CD4-positive, alpha-beta T cell treated with Interleukin-17A for 4 hours (primary cell): ENCODE measurements around the gene ENTPD3.

ENCODE experiments used
- DNase-seq: peaks from one replicate; pipeline ENCODE4 v3.0.0-alpha.2; 2020; ENCODE audit warnings: mixed read lengths

The ENTPD3 gene

DNA sequence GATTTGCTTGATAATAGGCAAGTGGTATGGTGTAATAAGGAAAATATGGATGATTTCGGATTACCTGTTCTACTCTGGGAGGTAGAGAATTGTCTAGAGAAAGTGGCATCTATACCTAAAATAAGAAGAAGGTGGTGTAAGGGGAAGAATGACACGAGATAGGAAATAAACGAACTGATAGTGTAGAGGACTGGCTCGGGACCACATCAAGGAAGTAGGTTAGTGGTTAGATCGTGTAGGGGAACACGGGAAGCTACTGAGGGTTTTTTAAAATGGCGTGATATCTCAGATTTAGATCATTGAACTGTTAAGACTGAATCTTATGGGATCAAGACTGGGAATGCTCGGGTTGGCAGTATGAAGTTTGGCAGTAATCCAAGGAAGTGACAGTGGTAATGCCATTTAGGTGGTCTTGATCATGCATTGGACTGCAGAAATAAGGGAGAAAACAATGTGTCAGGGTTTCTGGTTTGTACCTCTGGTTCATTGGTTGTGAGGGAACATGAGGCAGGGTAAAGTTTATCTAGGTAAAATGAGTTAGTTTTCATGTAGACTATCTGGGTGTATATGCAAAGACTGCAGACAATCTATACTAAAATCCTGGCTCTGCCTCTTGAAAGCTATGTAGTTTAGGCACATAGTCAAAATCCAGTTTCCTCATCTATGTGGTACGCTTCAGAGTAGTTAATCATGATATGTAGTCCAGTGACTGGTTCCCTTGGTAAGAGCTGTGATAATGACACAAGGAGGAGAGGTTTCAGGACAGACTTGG lies 77.5 kb downstream of the ENTPD3 start:
- DNase-seq = peak; percentile 27

DNA sequence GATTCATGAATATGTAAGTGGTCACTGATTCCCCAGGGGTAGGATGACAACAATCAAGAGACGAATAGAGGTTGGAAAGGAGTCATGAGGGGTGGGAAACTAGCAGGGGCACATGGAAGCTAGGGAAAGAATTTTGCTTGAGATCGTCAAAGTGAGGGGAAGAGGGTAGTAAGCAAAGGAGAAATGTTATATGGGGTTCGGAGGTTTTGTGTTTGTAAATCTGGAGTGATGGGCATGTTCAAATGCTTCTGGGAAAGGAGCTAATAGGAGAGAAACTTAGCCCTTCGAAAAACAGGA lies 78.1 kb downstream of the ENTPD3 start:
- DNase-seq = no peak

DNA sequence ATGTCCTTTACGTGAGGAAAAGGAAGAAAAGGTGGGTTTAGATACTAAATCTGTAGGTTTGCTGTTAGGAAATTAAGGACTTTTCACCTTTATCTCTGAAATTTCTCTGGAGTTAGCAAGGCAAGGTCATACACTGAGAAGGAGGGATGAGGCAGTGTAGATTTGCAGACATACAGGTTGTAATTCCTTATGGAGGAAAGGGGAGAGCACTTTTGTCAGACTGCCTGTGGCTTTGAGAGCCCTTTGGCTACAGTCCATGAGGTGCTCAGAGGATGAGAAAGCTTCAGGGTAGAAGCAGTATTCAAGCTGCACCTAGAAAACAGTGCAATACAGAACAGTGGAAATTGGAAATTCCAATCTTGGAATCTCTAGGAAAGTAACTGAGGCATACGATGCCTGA lies 78.5 kb downstream of the ENTPD3 start:
- DNase-seq = no peak

DNA sequence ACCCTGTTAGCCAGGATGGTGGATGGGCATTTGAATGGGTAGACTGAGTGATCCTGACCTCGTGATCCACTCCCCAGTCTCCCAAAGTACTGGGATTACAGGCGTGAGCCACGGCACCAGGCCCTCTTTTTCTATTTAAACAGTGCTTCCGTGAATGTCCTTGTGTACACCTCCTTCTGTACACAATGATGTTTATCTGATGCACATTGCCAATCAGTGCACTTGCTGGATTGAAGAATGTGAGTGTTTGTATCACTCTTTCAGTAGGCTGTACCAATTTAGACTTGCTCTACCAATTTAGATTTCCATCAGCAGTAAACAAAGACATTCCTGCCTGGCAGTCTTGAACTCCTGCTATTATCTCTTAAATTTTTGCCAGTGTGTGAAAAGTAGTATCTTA lies 81.0 kb downstream of the ENTPD3 start:
- no peak for DNase-seq

DNA sequence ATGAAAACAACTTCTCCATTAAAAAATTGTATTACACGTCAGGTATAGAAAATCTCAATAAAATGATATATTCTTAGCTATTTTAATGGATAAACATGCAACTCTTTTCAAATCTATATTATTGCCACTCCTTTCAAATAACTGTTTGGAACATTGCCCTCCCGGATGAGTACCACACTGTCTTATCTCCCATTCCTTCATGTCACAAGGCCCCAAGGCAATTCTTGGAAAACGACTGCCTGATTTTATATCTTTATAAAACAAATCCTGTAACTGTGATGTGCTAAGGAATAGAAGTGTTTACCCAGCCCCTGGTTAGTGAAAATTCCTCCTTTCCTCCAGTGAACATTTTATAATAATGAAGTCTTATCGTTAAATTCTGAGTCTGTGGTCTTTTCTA lies 83.7 kb downstream of the ENTPD3 start:
- DNase-seq = no peak

DNA sequence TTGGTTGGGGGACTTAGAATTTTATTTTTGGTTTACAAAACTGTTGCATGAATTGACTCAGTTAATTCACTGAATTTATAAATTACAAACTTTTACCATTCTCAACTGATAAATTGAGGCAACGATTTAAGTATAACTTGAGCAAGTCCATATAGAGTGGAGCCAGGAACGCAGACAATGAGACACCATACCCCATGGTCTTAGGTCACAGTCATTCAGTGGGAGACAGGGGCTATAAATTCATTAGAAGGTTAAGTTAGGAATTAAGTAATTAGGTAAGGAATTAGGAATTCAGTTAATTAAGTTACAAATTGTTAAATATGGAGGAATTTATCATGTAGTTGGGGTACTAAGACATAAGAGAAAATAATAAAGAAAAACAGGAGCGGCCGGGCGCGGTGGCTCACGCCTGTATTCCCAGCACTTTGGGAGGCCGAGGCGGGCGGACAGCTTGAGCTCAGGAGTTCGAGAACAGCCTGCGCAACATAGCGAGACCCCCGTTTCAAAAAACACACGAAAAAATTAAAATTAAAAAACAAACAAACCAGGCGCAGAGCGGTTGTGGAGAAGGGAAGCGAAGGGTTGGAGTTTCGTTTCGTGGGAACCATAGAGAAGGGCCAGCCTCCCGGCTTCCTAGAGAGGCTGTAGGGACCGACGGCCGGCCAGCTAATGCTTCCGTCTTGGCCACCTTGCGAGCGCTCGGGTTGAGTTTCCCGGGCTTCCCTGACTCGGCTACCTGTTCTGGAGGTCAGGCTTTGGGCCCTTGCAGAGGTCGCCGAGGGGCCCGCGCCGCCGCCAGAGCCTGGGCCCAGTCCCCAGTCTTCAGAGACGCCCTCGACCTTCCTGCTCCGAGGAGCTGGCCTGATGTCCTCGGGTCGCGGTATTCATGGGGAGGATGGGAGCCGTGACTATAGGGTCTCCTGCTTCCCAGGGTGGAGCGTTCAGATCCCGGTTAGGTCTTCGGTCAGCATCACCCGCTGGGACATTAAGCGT lies 89.8 kb downstream of the ENTPD3 start, which contains the start of gene ZNF619:
TSS of gene ZNF619 (plus strand) at position 645 of the 993 bp plus-strand sequence. CDS start 858 bp downstream, outside the sequence.
- peak; percentile 72 for DNase-seq

DNA sequence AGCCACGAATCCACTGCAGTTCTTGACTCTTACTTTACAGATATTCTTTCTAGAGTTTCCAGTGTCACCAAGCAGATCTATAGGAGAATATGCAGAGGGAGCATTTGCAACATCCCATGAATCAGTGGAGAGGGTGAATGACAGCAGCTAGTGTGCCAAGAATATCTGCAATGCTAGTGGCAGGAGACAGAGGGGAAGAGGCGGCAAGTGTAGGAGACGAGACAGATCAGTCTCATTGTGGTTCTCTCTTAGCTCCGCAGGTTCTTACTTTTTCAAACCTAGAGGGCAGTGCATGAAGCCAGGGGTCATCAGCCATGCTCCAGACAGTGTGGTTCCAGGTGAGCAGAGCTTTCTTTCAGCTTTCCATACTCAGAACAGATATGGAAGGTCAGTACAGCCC lies 90.7 kb downstream of the ENTPD3 start:
- DNase-seq = no peak
